ENCODE data around the gene TMEM115.
"Not testable (repeated sequence)": the region's sequence is repeated elsewhere in the genome, so short reads cannot be mapped to it uniquely, and the experiment has no call there.

TMEM115 gene

GRCh38 chr3:50318615-50319014 lies 40.7 kb downstream of the TMEM115 start:
- no peak for DNase-seq (ENCODE audit: low read depth, low spot score)

GRCh38 chr3:50318163-50318562 lies 41.2 kb downstream of the TMEM115 start:
- no peak for DNase-seq (ENCODE audit: low read depth, low spot score)

GRCh38 chr3:50317300-50317699 lies 42.0 kb downstream of the TMEM115 start:
- DNase-seq (ENCODE audit: low read depth, low spot score): no peak

GRCh38 chr3:50316657-50317242 lies 42.6 kb downstream of the TMEM115 start:
- DNase-seq (ENCODE audit: low read depth, low spot score): no peak

GRCh38 chr3:50314816-50315215 lies 44.5 kb downstream of the TMEM115 start:
- DNase-seq (ENCODE audit: low read depth, low spot score): no peak

GRCh38 chr3:50314342-50314741 lies 45.0 kb downstream of the TMEM115 start:
- DNase-seq (ENCODE audit: low read depth, low spot score): no peak

GRCh38 chr3:50312041-50312440 lies 47.3 kb downstream of the TMEM115 start:
- not testable (repeated sequence) for DNase-seq (ENCODE audit: low read depth, low spot score)
